ENCODE measurements around the gene ASPHD2. TPM values are rescaled to one million over a fixed set of nuclear protein-coding genes. Genes with fewer than 3 reads are reported as not detected.

The ASPHD2 gene
- total and polyA plus RNA-seq, 10 of the 15 experiments (the other 5 are each of a cell fraction or from before 2014, with no cell fraction given): 1.6 to 10.6 (median 5.2) TPM

DNA sequence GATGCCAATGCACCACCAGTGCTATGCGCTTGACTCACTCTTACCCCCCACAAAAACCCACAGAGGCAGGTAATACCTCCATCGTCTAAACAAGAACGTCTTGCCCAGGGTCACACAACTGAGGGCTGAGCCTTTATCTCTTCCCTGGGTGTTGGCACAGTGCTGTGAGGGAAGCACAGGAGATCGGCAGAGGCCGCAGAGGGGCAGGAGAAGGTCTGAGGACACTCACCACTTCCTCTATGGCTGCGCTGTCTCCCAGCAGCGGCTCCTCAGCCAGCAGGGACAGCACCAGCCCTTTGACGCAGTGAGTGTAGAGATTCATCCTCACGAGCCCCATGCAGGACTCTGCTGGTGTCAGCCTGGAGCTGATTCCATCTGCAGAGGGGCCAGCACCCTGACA, 34.6 kb downstream of the ASPHD2 start:
- ChIA-PET SMC1A (ENCODE audit: uncharacterized antibody, unreplicated experiment) (interaction anchor here (1.2 to 5.1 kb wide), 5 partner anchors 29 to 99 kb away, joined by 3 to 73 read pairs (median 6); no protein-coding TSS in a partner anchor), POLR2A (no interaction called here), RAD21 (ENCODE audit: unreplicated experiment) (interaction anchor here (2.1 kb wide), 1 partner anchor 66 kb away, joined by 11 read pairs; no protein-coding TSS in a partner anchor), CTCF (interaction anchor here (3.7 to 5.5 kb wide), 3 partner anchors 33 to 96 kb away, joined by 26 to 124 read pairs (median 111); no protein-coding TSS in a partner anchor)
- Histone ChIP-seq H3K79me2 (ENCODE audit: control insufficient read depth, insufficient read depth, low read length) (peaks cover 5% of the 10 kb centered on the region), H3K27me3 (replicated peaks in 1 of 2; ENCODE audit: control insufficient read depth in 2 of 2, insufficient read depth in 2 of 2, low read length in 1 of 2) (no peaks in the 10 kb centered on the region), H3K4me2 (ENCODE audit: control insufficient read depth, insufficient read depth) (no peak overlapping the region), H2AFZ (ENCODE audit: control insufficient read depth, low read depth, low read length) (no peak overlapping the region), H3K36me3 (ENCODE audit: control insufficient read depth in 2 of 2, insufficient read depth in 2 of 2, low read length in 1 of 2) (peaks cover 29 to 41% of the 10 kb centered on the region in 2 experiments), H3K27ac (ENCODE audit: control insufficient read depth, insufficient read depth) (no peak overlapping the region), H4K20me1 (ENCODE audit: control insufficient read depth, insufficient read depth) (no peaks in the 10 kb centered on the region), H3K4me3 (no peak overlapping the region), H3K9ac (ENCODE audit: control insufficient read depth, insufficient read depth, low read length) (no peak overlapping the region), H3K4me1 (ENCODE audit: control insufficient read depth, insufficient read depth, low read length) (no peaks in the 10 kb centered on the region), H3K9me3 (replicated peaks; ENCODE audit: control insufficient read depth, insufficient read depth, low read length) (no peaks in the 10 kb centered on the region)
- FAIRE-seq (no peak), DNase-seq (ENCODE audit: low read depth, low spot score) (no peak), ATAC-seq (no peak)
- WGBS (ENCODE audit: insufficient coverage, insufficient replicate concordance, low lambda C conversion rate, missing lambda C conversion rate): 84% methylated on average over 9 of the region's 9 CpGs
- in situ Hi-C loops (cut with MboI): loop anchor here (5.0 kb wide), 2 partner anchors 61 to 96 kb away; no protein-coding TSS in a partner anchor
- intact Hi-C loops (cut with micrococcal nuclease; ENCODE audit: unreplicated experiment): no loop called here
- BruUV-seq (replicated peaks): no TSS peak
- TF ChIP-seq ZZZ3 (IDR thresholded peaks at IDR 0.05; ENCODE audit: control insufficient read depth, insufficient read length, low read depth) (no peak), ZNF622 (IDR thresholded peaks at IDR 0.05) (no peak), ELK1 (IDR thresholded peaks at IDR 0.05; ENCODE audit: low read depth, low read length) (no peak), SRF (IDR thresholded peaks at IDR 0.05; ENCODE audit: low read depth in 2 of 2, low read length in 2 of 2) (no peak), FOXK2 (IDR thresholded peaks at IDR 0.05) (no peak), ASH2L (IDR thresholded peaks at IDR 0.05; ENCODE audit: borderline replicate concordance, low read depth) (no peak), ZNF24 (IDR thresholded peaks at IDR 0.05) (no peak)
